Stomach (tissue), 4 donors: ENCODE results near the gene ZBTB49.

Experiments used
- CTCF ChIP-seq, 7 experiments: fragments of 450-650 bp in 4 of 7; fragments of 200-600 bp in 3 of 7; sonication (generic) in 3 of 7; IDR thresholded peaks; one replicate each; pipeline ENCODE4 v1.5.1; 2016 to 2019; ENCODE audit warnings: antibody characterized with exemption in 7 of 7, control low read depth in 2 of 7, mild to moderate bottlenecking in 1 of 7
- EP300 ChIP-seq: sonication (generic); formaldehyde crosslinking; IDR thresholded peaks from one replicate; pipeline ENCODE4 v1.6.1; 2017; ENCODE audit warnings: antibody characterized with exemption
- POLR2A ChIP-seq, 4 donors: fragments of 450-650 bp; IDR thresholded peaks; one replicate each; pipeline ENCODE4 v1.6.1; 2016; ENCODE audit warnings: antibody characterized with exemption in 4 of 4, control low read depth in 2 of 4, mild to moderate bottlenecking in 1 of 4, moderate library complexity in 1 of 4
- POLR2AphosphoS5 ChIP-seq, 3 donors: sonication (generic); formaldehyde crosslinking; IDR thresholded peaks; one replicate each; pipeline ENCODE4 v1.6.1; 2016; ENCODE audit warnings: antibody characterized with exemption in 3 of 3

DNA sequence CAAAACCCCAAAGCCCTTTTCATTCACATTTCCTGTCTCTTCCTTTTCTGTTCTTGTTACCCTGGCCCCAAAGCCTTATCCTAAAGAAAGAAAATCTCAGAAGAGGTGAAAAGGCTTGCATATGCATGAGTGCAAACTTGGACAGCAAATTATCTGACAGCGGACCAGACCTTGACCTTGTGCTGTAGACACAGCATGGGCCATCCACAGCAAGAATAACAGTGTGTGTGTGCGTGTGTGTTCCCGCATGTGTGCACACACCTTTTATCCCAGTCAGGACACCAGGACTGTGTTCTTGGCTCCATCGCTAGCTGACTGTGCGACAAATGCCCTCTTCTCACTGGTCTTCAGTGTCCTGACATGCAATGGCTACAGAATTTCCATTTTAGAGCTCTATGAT lies 35.3 kb downstream of the ZBTB49 start:
- TF ChIP-seq CTCF (IDR thresholded peaks at IDR 0.05), result no peak
- TF ChIP-seq EP300, result no peak
- TF ChIP-seq POLR2A (IDR thresholded peaks at IDR 0.05), result no peak
- no peak for TF ChIP-seq POLR2AphosphoS5 (IDR thresholded peaks at IDR 0.05)
